22Rv1 (cell line): ENCODE results near the gene MDM2.

Experiments used
- H3K27ac ChIP-seq: fragments of 450-650 bp; 2 replicates; pipeline ENCODE4 v1.5.1; 2017
- ZFX ChIP-seq: fragments of 450-650 bp; IDR thresholded peaks from 2 replicates; pipeline ENCODE4 v1.6.1; 2017; ENCODE audit warnings: antibody characterized with exemption, borderline replicate concordance
- TF ChIP-seq, protein P1 (sequence below): fragments of 450-650 bp; IDR thresholded peaks from 2 replicates; pipeline ENCODE4 v1.5.1; 2017; ENCODE audit warnings: mild to moderate bottlenecking

Gene MDM2

GRCh38 chr12:68824597-68825250 is 16.7 kb downstream of the MDM2 start:
- H3K27ac ChIP-seq, result no peak overlapping the region
- TF ChIP-seq, protein P1, sequence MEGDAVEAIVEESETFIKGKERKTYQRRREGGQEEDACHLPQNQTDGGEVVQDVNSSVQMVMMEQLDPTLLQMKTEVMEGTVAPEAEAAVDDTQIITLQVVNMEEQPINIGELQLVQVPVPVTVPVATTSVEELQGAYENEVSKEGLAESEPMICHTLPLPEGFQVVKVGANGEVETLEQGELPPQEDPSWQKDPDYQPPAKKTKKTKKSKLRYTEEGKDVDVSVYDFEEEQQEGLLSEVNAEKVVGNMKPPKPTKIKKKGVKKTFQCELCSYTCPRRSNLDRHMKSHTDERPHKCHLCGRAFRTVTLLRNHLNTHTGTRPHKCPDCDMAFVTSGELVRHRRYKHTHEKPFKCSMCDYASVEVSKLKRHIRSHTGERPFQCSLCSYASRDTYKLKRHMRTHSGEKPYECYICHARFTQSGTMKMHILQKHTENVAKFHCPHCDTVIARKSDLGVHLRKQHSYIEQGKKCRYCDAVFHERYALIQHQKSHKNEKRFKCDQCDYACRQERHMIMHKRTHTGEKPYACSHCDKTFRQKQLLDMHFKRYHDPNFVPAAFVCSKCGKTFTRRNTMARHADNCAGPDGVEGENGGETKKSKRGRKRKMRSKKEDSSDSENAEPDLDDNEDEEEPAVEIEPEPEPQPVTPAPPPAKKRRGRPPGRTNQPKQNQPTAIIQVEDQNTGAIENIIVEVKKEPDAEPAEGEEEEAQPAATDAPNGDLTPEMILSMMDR, result no peak
- no peak for TF ChIP-seq ZFX

GRCh38 chr12:68825569-68826217 is 17.7 kb downstream of the MDM2 start:
- no peak overlapping the region for H3K27ac ChIP-seq
- no peak for TF ChIP-seq ZFX
- TF ChIP-seq, protein P1, result no peak

- H3K27ac ChIP-seq, result no peak overlapping the region
- TF ChIP-seq, protein P1, result no peak
- no peak for TF ChIP-seq ZFX
Measured at GRCh38 chr12:68827895-68828671, 20.1 kb downstream of the MDM2 start.

DNA sequence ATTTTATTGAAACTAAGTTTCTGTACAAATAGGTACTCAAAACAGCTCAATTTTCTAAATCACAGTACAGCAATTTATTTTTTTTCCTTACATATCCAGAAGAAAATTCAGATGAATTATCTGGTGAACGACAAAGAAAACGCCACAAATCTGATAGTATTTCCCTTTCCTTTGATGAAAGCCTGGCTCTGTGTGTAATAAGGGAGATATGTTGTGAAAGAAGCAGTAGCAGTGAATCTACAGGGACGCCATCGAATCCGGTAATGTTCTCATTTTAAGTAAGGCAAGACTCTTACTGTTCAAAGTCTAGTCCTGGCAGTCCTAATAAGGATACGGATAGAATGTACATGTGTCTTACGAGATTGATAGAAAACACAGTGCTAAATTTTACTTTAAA is 20.7 kb downstream of the MDM2 start:
- TF ChIP-seq ZFX, result no peak
- TF ChIP-seq, protein P1, result no peak
- H3K27ac ChIP-seq, result no peak overlapping the region

- no peak for TF ChIP-seq ZFX
- TF ChIP-seq, protein P1, result no peak
- 0 out of 2 replicates have a peak overlapping the region, but pooled peaks have one; percentile 1 for H3K27ac ChIP-seq
Measured at GRCh38 chr12:68831272-68831671, 23.3 kb downstream of the MDM2 start.

- 0 out of 2 replicates have a peak overlapping the region, but pooled peaks have one; percentile 1 for H3K27ac ChIP-seq
Measured at GRCh38 chr12:68831751-68832503, 23.9 kb downstream of the MDM2 start.

More at GRCh38 chr12:68831751-68832503, 23.9 kb downstream of the MDM2 start:
- no peak for TF ChIP-seq ZFX
- TF ChIP-seq, protein P1, result no peak
